GM20431 (cell line): Measurements from ENCODE around the gene BBS9.
"Not testable (repeated sequence)": the region's sequence is repeated elsewhere in the genome, so short reads cannot be mapped to it uniquely, and the experiment has no call there.

Experiments
- in situ Hi-C: fragments of 300-500 bp; cut with MseI, MboI; formaldehyde crosslinking; loops from one replicate; pipeline ENCODE4 v1.15.0; 2020; ENCODE audit warnings: low sequenced_read_pairs; ENCODE audit not compliant: unreplicated experiment

BBS9 gene

GRCh38 chr7:33471636-33472242, 342.4 kb downstream of the BBS9 start:
- in situ Hi-C loops = no loop called here

GRCh38 chr7:33472348-33473025, 343.1 kb downstream of the BBS9 start:
- in situ Hi-C loops = no loop called here

- in situ Hi-C loops = no loop called here
These were observed 348.5 kb downstream of the BBS9 start for GRCh38 chr7:33477719-33478480.

GRCh38 chr7:33484476-33484875, 355.1 kb downstream of the BBS9 start:
- in situ Hi-C loops = not testable (repeated sequence)

GRCh38 chr7:33485747-33486493, 356.6 kb downstream of the BBS9 start:
- in situ Hi-C loops = no loop called here

- in situ Hi-C loops = no loop called here
These were observed 357.3 kb downstream of the BBS9 start for GRCh38 chr7:33486633-33487032.

GRCh38 chr7:33487998-33488682, 358.8 kb downstream of the BBS9 start:
- in situ Hi-C loops = no loop called here

- in situ Hi-C loops = no loop called here
These were observed 365.1 kb downstream of the BBS9 start for GRCh38 chr7:33494474-33494873.

- in situ Hi-C loops = no loop called here
These were observed 365.8 kb downstream of the BBS9 start for GRCh38 chr7:33495207-33495606.

- in situ Hi-C loops = no loop called here
These were observed 367.7 kb downstream of the BBS9 start for GRCh38 chr7:33497051-33497450.

- in situ Hi-C loops = no loop called here
These were observed 371.6 kb downstream of the BBS9 start for GRCh38 chr7:33500703-33501701.

- in situ Hi-C loops = no loop called here
These were observed 373.6 kb downstream of the BBS9 start for GRCh38 chr7:33503014-33503413.

GRCh38 chr7:33503736-33504135, 374.4 kb downstream of the BBS9 start:
- in situ Hi-C loops = no loop called here

GRCh38 chr7:33504266-33504665, 374.9 kb downstream of the BBS9 start:
- in situ Hi-C loops = no loop called here

GRCh38 chr7:33509206-33509605, 379.8 kb downstream of the BBS9 start:
- in situ Hi-C loops = no loop called here

GRCh38 chr7:33511778-33512177, 382.4 kb downstream of the BBS9 start:
- in situ Hi-C loops = no loop called here

GRCh38 chr7:33516568-33516967, 387.2 kb downstream of the BBS9 start:
- in situ Hi-C loops = no loop called here

GRCh38 chr7:33517191-33517590, 387.8 kb downstream of the BBS9 start:
- in situ Hi-C loops = no loop called here

GRCh38 chr7:33527008-33527407, 397.6 kb downstream of the BBS9 start:
- in situ Hi-C loops = not testable (repeated sequence)
